IMR-90 (cell line): ENCODE results near the gene UBA1. TPM values are rescaled to one million over a fixed set of nuclear protein-coding genes. Genes with fewer than 3 reads are reported as not detected.
A peak's percentile ranks its signal among the peaks of the same experiment; 100 is the strongest.

Experiments
- ATAC-seq: fragments of 200-7000 bp; cut with Tn5 transposase; 2 replicates; pipeline ENCODE4 v1.9.1; 2020; ENCODE audit warnings: low read depth, mild to moderate bottlenecking, moderate library complexity
- BruUV-seq: library from RNA; stranded (reverse); fragments of 400-500 nt; replicated peaks from 2 replicates; lab custom pipeline; 2021; lab: Mats Ljungman, UMichigan
- CTCF ChIA-PET: fragments of 300-600 bp; formaldehyde crosslinking; extraction: SDS; loops from one replicate; lab custom pipeline; 2021; ENCODE audit warnings: antibody characterized with exemption; lab: Yijun Ruan, JAX
- POLR2A ChIA-PET: fragments of 300-600 bp; sonication (Branson Sonifier 250); formaldehyde crosslinking; loops from one replicate; lab custom pipeline; 2022; ENCODE audit warnings: antibody characterized with exemption; ENCODE audit not compliant: unreplicated experiment; lab: Charles Lee
- DNase-seq: peaks from one replicate; pipeline ENCODE4 v3.0.0; 2013
- H2AFZ ChIP-seq: replicated peaks from 2 replicates; pipeline ENCODE3; 2013; ENCODE audit warnings: low read length, mild to moderate bottlenecking; ENCODE audit not compliant: poor library complexity
- H2AK5ac ChIP-seq: 2 replicates; pipeline ENCODE4 v1.6.1; 2013; ENCODE audit warnings: low read depth, low read length, inconsistent platforms
- H2AK9ac ChIP-seq: replicated peaks from 2 replicates; pipeline ENCODE3; 2013; ENCODE audit warnings: mild to moderate bottlenecking, low read depth, low read length, moderate library complexity; ENCODE audit not compliant: poor library complexity
- H2BK120ac ChIP-seq: 2 replicates; pipeline ENCODE4 v1.6.1; 2013; ENCODE audit warnings: low read depth, low read length, inconsistent platforms
- H2BK15ac ChIP-seq: 3 replicates; pipeline ENCODE4 v1.6.1; 2013; ENCODE audit warnings: low read depth, low read length, inconsistent platforms
- H2BK20ac ChIP-seq: 2 replicates; pipeline ENCODE4 v1.6.1; 2013; ENCODE audit warnings: low read depth, mild to moderate bottlenecking, inconsistent platforms, low read length, moderate library complexity
- H2BK5ac ChIP-seq: 2 replicates; pipeline ENCODE4 v1.6.1; 2013; ENCODE audit warnings: mild to moderate bottlenecking, low read depth, low read length, inconsistent platforms; ENCODE audit not compliant: poor library complexity, severe bottlenecking
- H3K14ac ChIP-seq: replicated peaks from 2 replicates; pipeline ENCODE4 v1.6.1; 2013; ENCODE audit warnings: low read depth, low read length, inconsistent platforms
- H3K18ac ChIP-seq: 2 replicates; pipeline ENCODE4 v1.6.1; 2013; ENCODE audit warnings: low read depth, low read length, control low read depth
- H3K23ac ChIP-seq: 2 replicates; pipeline ENCODE4 v1.6.1; 2013; ENCODE audit warnings: low read depth, low read length, inconsistent platforms
- H3K27ac ChIP-seq: 2 replicates; pipeline ENCODE4 v1.5.1; 2013; ENCODE audit warnings: mild to moderate bottlenecking, control low read depth, low read length; ENCODE audit not compliant: insufficient read depth
- H3K27me3 ChIP-seq: 2 replicates; pipeline ENCODE4 v1.6.1; 2013; ENCODE audit warnings: low read length; ENCODE audit not compliant: control insufficient read depth, insufficient read depth
- H3K36me3 ChIP-seq: 2 replicates; pipeline ENCODE4 v1.6.1; 2013; ENCODE audit warnings: low read length, mixed read lengths; ENCODE audit not compliant: control insufficient read depth, insufficient read depth
- H3K4ac ChIP-seq: 2 replicates; pipeline ENCODE4 v1.6.1; 2013; ENCODE audit warnings: low read depth, low read length, inconsistent platforms
- H3K4me1 ChIP-seq: 2 replicates; pipeline ENCODE4 v1.6.1; 2013; ENCODE audit warnings: low read length, mixed read lengths; ENCODE audit not compliant: control insufficient read depth, insufficient read depth
- H3K4me2 ChIP-seq: 2 replicates; pipeline ENCODE4 v1.6.1; 2013; ENCODE audit warnings: low read depth, mild to moderate bottlenecking, control low read depth, low read length, moderate library complexity
- H3K4me3 ChIP-seq: 2 replicates; pipeline ENCODE4 v1.5.1; 2013; ENCODE audit warnings: low read depth, mild to moderate bottlenecking, control low read depth, low read length, moderate library complexity; ENCODE audit not compliant: insufficient read depth
- H3K56ac ChIP-seq: 2 replicates; pipeline ENCODE4 v1.6.1; 2013; ENCODE audit warnings: low read length, inconsistent platforms; ENCODE audit not compliant: insufficient read depth; ENCODE audit errors: extremely low read depth
- H3K79me1 ChIP-seq, 2 experiments: 2 replicates each; pipeline ENCODE4 v1.6.1; 2013; ENCODE audit warnings: low read length in 2 of 2, inconsistent platforms in 1 of 2, low read depth in 1 of 2
- H3K9ac ChIP-seq: 2 replicates; pipeline ENCODE4 v1.6.1; 2013; ENCODE audit warnings: low read depth, low read length, control low read depth
- H3K9me1 ChIP-seq: 2 replicates; pipeline ENCODE4 v1.6.1; 2013; ENCODE audit warnings: low read length, inconsistent platforms; ENCODE audit not compliant: insufficient read depth
- H3K9me3 ChIP-seq: 2 replicates; pipeline ENCODE4 v1.6.1; 2013; ENCODE audit warnings: low read length; ENCODE audit not compliant: control insufficient read depth, insufficient read depth
- H4K20me1 ChIP-seq: 2 replicates; pipeline ENCODE4 v1.6.1; 2013; ENCODE audit warnings: low read length, inconsistent platforms; ENCODE audit not compliant: insufficient read depth
- H4K5ac ChIP-seq: 2 replicates; pipeline ENCODE4 v1.6.1; 2013; ENCODE audit warnings: mild to moderate bottlenecking, low read depth, low read length, control low read depth
- H4K8ac ChIP-seq, 2 experiments: 2 replicates each; pipeline ENCODE4 v1.6.1; 2013; ENCODE audit warnings: low read depth in 2 of 2, low read length in 2 of 2, control low read depth in 1 of 2, inconsistent platforms in 1 of 2
- H4K91ac ChIP-seq: 2 replicates; pipeline ENCODE4 v1.6.1; 2013; ENCODE audit warnings: low read depth, low read length, inconsistent platforms; ENCODE audit not compliant: insufficient read depth
- BHLHE40 ChIP-seq: fragments of 150-350 bp; IDR thresholded peaks from 2 replicates; pipeline ENCODE4 v1.6.1; 2016; ENCODE audit warnings: mild to moderate bottlenecking, low read depth, low read length
- CHD1 ChIP-seq: IDR thresholded peaks from 2 replicates; pipeline ENCODE4 v1.6.1; 2012; ENCODE audit warnings: low read depth, low read length, improper control_type of control experiment
- FOS ChIP-seq: fragments of 150-350 bp; IDR thresholded peaks from 2 replicates; pipeline ENCODE4 v1.6.1; 2016; ENCODE audit warnings: low read depth, low read length
- MAFK ChIP-seq: IDR thresholded peaks from 2 replicates; pipeline ENCODE4 v1.6.1; 2012; ENCODE audit warnings: low read depth, low read length, improper control_type of control experiment
- NFE2L2 ChIP-seq: fragments of 150-350 bp; IDR thresholded peaks from 2 replicates; pipeline ENCODE4 v1.6.1; 2016; ENCODE audit warnings: low read depth, mild to moderate bottlenecking, low read length
- POLR2A ChIP-seq: IDR thresholded peaks from 2 replicates; pipeline ENCODE4 v1.6.1; 2012; ENCODE audit warnings: mild to moderate bottlenecking, low read depth, low read length
- RAD21 ChIP-seq: IDR thresholded peaks from 2 replicates; pipeline ENCODE4 v1.6.1; 2012; ENCODE audit warnings: low read length, improper control_type of control experiment
- RCOR1 ChIP-seq: IDR thresholded peaks from 2 replicates; pipeline ENCODE4 v1.6.1; 2012; ENCODE audit warnings: mild to moderate bottlenecking, low read length, improper control_type of control experiment; ENCODE audit not compliant: insufficient replicate concordance
- RFX5 ChIP-seq: IDR thresholded peaks from 2 replicates; pipeline ENCODE4 v1.8.0; 2012; ENCODE audit warnings: low read depth, mild to moderate bottlenecking, low read length, moderate library complexity
- SMC3 ChIP-seq: fragments of 150-350 bp; IDR thresholded peaks from 2 replicates; pipeline ENCODE4 v1.6.1; 2016; ENCODE audit warnings: low read depth, mild to moderate bottlenecking, antibody characterized with exemption, low read length, moderate library complexity
- WGBS, 2 experiments: methylation state at CpG; one replicate each; pipeline versions ENCODE4 v1.1.5 to v1.1.7; 2013; ENCODE audit warnings: missing lambda C conversion rate in 2 of 2; ENCODE audit not compliant: insufficient read length in 1 of 2; ENCODE audit errors: extremely low coverage in 2 of 2; 5-methylcytosine and 5-hydroxymethylcytosine counted together
- dilution Hi-C: fragments of 300-500 bp; cut with HindIII; formaldehyde crosslinking; loops from one replicate; pipeline ENCODE4 v1.14.3; 2018; ENCODE audit warnings: low sequenced_read_pairs; ENCODE audit not compliant: unreplicated experiment
- in situ Hi-C: fragments of 300-500 bp; cut with MboI; formaldehyde crosslinking; loops from 3 replicates; pipeline ENCODE4 v1.14.3; 2019; ENCODE audit warnings: low sequenced_read_pairs, inconsistent platforms, mixed read lengths
- intact Hi-C: fragments of 100-400 bp; cut with micrococcal nuclease; formaldehyde crosslinking; loops from 2 replicates; pipeline ENCODE4 v1.10.0; 2022
- polyA plus RNA-seq, 3 experiments: library from polyadenylated mRNA; depleted of rRNA; stranded (reverse); fragments of >200 nt; gene quantifications; 2 replicates each; pipeline ENCODE4 v1.2.3, GENCODE V29; 2012; ENCODE audit warnings: low replicate concordance in 1 of 3
- total RNA-seq: library from RNA; depleted of rRNA; stranded (reverse); fragments of >200 nt; gene quantifications from 2 replicates; pipeline ENCODE4 v1.2.3, GENCODE V29; 2012
- TF ChIP-seq, protein P1 (sequence below): fragments of 150-350 bp; IDR thresholded peaks from 2 replicates; pipeline ENCODE4 v1.6.1; 2016; ENCODE audit warnings: low read depth, mild to moderate bottlenecking, low read length, moderate library complexity, borderline replicate concordance
- TF ChIP-seq, protein P2 (sequence below): fragments of 150-350 bp; IDR thresholded peaks from 2 replicates; pipeline ENCODE4 v1.6.1; 2017; ENCODE audit warnings: mild to moderate bottlenecking, antibody characterized with exemption, low read length, low read depth

UBA1 gene
- total and polyA plus RNA-seq, 2 of the 4 experiments (the other 2 are of a cell fraction) = 299 to 343 TPM

DNA sequence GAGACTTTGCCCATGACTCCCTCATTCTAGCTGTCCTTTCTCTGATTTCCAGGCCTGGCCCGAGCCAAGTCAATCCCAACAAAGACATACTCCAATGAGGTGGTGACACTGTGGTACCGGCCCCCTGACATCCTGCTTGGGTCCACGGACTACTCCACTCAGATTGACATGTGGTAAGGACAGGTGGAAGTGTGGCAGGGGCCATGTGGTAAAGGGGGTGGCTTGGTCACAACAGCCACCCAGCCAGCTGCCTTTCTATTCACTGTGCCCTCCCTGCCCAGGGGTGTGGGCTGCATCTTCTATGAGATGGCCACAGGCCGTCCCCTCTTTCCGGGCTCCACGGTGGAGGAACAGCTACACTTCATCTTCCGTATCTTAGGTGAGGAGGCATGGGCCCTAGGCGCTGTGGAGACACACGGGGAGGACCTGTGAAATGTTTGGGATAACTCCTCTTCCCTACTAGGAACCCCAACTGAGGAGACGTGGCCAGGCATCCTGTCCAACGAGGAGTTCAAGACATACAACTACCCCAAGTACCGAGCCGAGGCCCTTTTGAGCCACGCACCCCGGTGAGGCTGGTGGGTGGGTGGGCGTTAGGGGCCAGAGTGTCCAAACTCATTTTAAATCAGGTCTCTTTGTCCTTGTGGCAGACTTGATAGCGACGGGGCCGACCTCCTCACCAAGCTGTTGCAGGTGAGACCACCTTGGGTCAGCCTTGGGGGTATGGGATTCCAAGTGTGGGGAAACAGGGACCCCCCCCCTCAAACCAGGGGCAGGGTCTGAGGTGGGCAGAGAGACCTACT lies 33.1 kb downstream of the UBA1 start:
- no peak overlapping the region for H2BK15ac ChIP-seq

More for the DNA sequence above, 33.1 kb downstream of the UBA1 start:
- no peak overlapping the region for H2AK9ac ChIP-seq
- intact Hi-C loops = no loop called here
- no peaks in the 10 kb centered on the region for H3K9me3 ChIP-seq
- 0 out of 4 replicates have a peak, but pooled peaks cover 0 to 3% of the 10 kb centered on the region in 2 experiments for H3K79me1 ChIP-seq
- H3K4me2 ChIP-seq = no peak overlapping the region
- ATAC-seq (no peak), DNase-seq (no peak)
- H3K4ac ChIP-seq = no peak overlapping the region
- no peak overlapping the region for H3K4me3 ChIP-seq
- no peak overlapping the region for H2AFZ ChIP-seq
- in situ Hi-C loops = no loop called here
- BruUV-seq = TSS peak; percentile 32
- no CpG with 5 or more reads among the region's 19 CpGs for WGBS, 2 experiments
- H3K56ac ChIP-seq = no peak overlapping the region
- no peak overlapping the region for H3K9ac ChIP-seq
- no peak overlapping the region for H4K91ac ChIP-seq
- no peak overlapping the region for H4K5ac ChIP-seq
- H3K36me3 ChIP-seq = peaks cover 55% of the 10 kb centered on the region
- H3K4me1 ChIP-seq = no peaks in the 10 kb centered on the region
- H4K20me1 ChIP-seq = peaks cover 24% of the 10 kb centered on the region
- no peak overlapping the region for H2BK20ac ChIP-seq
- peaks cover 8% of the 10 kb centered on the region; the same call in 1 of the 2 replicates for H3K27me3 ChIP-seq
- H3K14ac ChIP-seq = no peak overlapping the region
- TF ChIP-seq BHLHE40 = no peak
- TF ChIP-seq RFX5 = no peak
- TF ChIP-seq NFE2L2 = no peak
- no peak for TF ChIP-seq POLR2A
- TF ChIP-seq, protein P1, sequence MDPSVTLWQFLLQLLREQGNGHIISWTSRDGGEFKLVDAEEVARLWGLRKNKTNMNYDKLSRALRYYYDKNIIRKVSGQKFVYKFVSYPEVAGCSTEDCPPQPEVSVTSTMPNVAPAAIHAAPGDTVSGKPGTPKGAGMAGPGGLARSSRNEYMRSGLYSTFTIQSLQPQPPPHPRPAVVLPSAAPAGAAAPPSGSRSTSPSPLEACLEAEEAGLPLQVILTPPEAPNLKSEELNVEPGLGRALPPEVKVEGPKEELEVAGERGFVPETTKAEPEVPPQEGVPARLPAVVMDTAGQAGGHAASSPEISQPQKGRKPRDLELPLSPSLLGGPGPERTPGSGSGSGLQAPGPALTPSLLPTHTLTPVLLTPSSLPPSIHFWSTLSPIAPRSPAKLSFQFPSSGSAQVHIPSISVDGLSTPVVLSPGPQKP = no peak
- TF ChIP-seq FOS = no peak
- no peak for TF ChIP-seq RAD21
- TF ChIP-seq CHD1 = no peak
- TF ChIP-seq, protein P2, sequence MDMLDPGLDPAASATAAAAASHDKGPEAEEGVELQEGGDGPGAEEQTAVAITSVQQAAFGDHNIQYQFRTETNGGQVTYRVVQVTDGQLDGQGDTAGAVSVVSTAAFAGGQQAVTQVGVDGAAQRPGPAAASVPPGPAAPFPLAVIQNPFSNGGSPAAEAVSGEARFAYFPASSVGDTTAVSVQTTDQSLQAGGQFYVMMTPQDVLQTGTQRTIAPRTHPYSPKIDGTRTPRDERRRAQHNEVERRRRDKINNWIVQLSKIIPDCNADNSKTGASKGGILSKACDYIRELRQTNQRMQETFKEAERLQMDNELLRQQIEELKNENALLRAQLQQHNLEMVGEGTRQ = no peak
- TF ChIP-seq RCOR1 = no peak
- no peak for TF ChIP-seq SMC3
- no peak for TF ChIP-seq MAFK
- no peak overlapping the region for H3K23ac ChIP-seq
- no peak overlapping the region for H4K8ac ChIP-seq
- no peak overlapping the region for H3K27ac ChIP-seq
- ChIA-PET CTCF (no interaction called here), POLR2A (no interaction called here)
- peaks cover 4% of the 10 kb centered on the region; the same call in 1 of the 2 replicates for H3K9me1 ChIP-seq
- H2BK5ac ChIP-seq = no peak overlapping the region
- dilution Hi-C loops = no loop called here
- H2AK5ac ChIP-seq = no peak overlapping the region
- H2BK120ac ChIP-seq = no peak overlapping the region
- no peak overlapping the region for H3K18ac ChIP-seq
